ENCODE measurements around the gene SCN2A.

DNA sequence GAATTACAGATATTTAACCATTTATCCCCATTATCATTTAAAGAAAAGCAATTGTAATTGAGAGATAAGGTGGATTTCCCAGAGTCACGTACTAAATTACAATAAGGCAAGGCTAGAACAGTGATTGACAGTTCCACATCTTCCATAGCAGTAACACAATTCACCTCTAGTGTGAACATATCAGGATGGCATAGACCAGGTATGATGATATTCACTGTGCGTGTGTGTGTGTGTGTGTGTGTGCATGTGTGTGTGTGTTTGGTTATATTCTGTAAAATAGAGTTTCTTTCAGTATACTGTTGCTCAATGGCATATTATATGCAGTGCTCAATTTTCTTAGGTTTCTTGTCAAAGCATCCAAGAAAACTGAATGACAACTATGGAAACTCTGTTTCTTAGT, 1.7 kb downstream of the SCN2A start:
- TF ChIP-seq FOXA1 (IDR thresholded peaks at IDR 0.05) = no peak
- TF ChIP-seq SUZ12 (IDR thresholded peaks at IDR 0.05) = no peak
- TF ChIP-seq FOXK2 (IDR thresholded peaks at IDR 0.05) = no peak
- TF ChIP-seq SP1 (IDR thresholded peaks at IDR 0.05) = no peak
- no peak for TF ChIP-seq ARNT (IDR thresholded peaks at IDR 0.05)
- no peak for TF ChIP-seq FOXM1 (IDR thresholded peaks at IDR 0.05; ENCODE audit: borderline replicate concordance)
- TF ChIP-seq TARDBP (IDR thresholded peaks at IDR 0.05) = no peak
